GM23338 (cell line): ENCODE measurements around the gene ADCY7. TPM values are rescaled to one million over a fixed set of nuclear protein-coding genes. Genes with fewer than 3 reads are reported as not detected.

Experiments used
- ATAC-seq: fragments of 200-7000 bp; cut with Tn5 transposase; 3 replicates; pipeline ENCODE4 v1.9.1; 2020
- DNase-seq: peaks from one replicate; pipeline ENCODE4 v3.0.0-alpha.2; 2015; ENCODE audit warnings: low spot score
- H2AFZ ChIP-seq: fragments of 200-600 bp; sonication (generic); 2 replicates; pipeline ENCODE4 v1.8.0; 2016; ENCODE audit warnings: antibody characterized with exemption, mild to moderate bottlenecking, moderate library complexity
- H3F3A ChIP-seq: fragments of 200-600 bp; sonication (generic); replicated peaks from 2 replicates; pipeline ENCODE4 v1.8.0; 2017; ENCODE audit warnings: antibody characterized with exemption, mixed run types, low read depth
- H3K27ac ChIP-seq: fragments of 200-600 bp; sonication (generic); 2 replicates; pipeline ENCODE4 v1.6.1; 2016; ENCODE audit warnings: low read depth
- H3K27me3 ChIP-seq: fragments of 200-600 bp; sonication (generic); 2 replicates; pipeline ENCODE4 v1.8.0; 2016; ENCODE audit warnings: mild to moderate bottlenecking, mixed run types, moderate library complexity; ENCODE audit not compliant: insufficient read depth
- H3K36me3 ChIP-seq: fragments of 200-600 bp; sonication (generic); 2 replicates; pipeline ENCODE4 v1.8.0; 2016; ENCODE audit warnings: mild to moderate bottlenecking; ENCODE audit not compliant: insufficient read depth
- H3K4me1 ChIP-seq: fragments of 200-600 bp; sonication (generic); 2 replicates; pipeline ENCODE4 v1.8.0; 2016; ENCODE audit warnings: mild to moderate bottlenecking, moderate library complexity; ENCODE audit not compliant: insufficient read depth
- H3K4me2 ChIP-seq: fragments of 200-600 bp; sonication (generic); 2 replicates; pipeline ENCODE4 v1.7.1; 2017; ENCODE audit warnings: mixed run types
- H3K4me3 ChIP-seq: fragments of 200-600 bp; sonication (generic); 2 replicates; pipeline ENCODE4 v1.6.1; 2016; ENCODE audit warnings: mixed run types
- H3K79me2 ChIP-seq: fragments of 200-600 bp; sonication (generic); replicated peaks from 2 replicates; pipeline ENCODE4 v1.8.0; 2017; ENCODE audit warnings: mild to moderate bottlenecking; ENCODE audit not compliant: insufficient read depth
- H3K9me2 ChIP-seq: fragments of 200-600 bp; sonication (generic); 2 replicates; pipeline ENCODE4 v1.8.0; 2017; ENCODE audit not compliant: insufficient read depth
- H4K20me1 ChIP-seq: fragments of 200-600 bp; sonication (generic); replicated peaks from 2 replicates; pipeline ENCODE4 v1.8.0; 2017; ENCODE audit warnings: mild to moderate bottlenecking; ENCODE audit not compliant: insufficient read depth
- H3K27ac Mint-ChIP-seq: 2 replicates; pipeline ENCODE4 v1.8.0; 2020; ENCODE audit warnings: inconsistent platforms, mild to moderate bottlenecking, moderate library complexity, mixed read lengths
- H3K27me3 Mint-ChIP-seq: 3 replicates; pipeline ENCODE4 v1.8.0; 2022; ENCODE audit warnings: low read depth, mild to moderate bottlenecking, moderate library complexity, mixed read lengths, inconsistent platforms; ENCODE audit not compliant: insufficient read depth, poor library complexity
- H3K36me3 Mint-ChIP-seq: 3 replicates; pipeline ENCODE4 v1.8.0; 2021; ENCODE audit warnings: low read depth, mild to moderate bottlenecking, inconsistent platforms, moderate library complexity, mixed read lengths
- H3K4me1 Mint-ChIP-seq: 3 replicates; pipeline ENCODE4 v1.8.0; 2020; ENCODE audit warnings: mild to moderate bottlenecking, inconsistent platforms, mixed read lengths
- H3K4me3 Mint-ChIP-seq: 3 replicates; pipeline ENCODE4 v1.8.0; 2021; ENCODE audit warnings: moderate library complexity, mild to moderate bottlenecking, inconsistent platforms, mixed read lengths
- H3K9me3 Mint-ChIP-seq: 3 replicates; pipeline ENCODE4 v1.8.0; 2020; ENCODE audit warnings: moderate library complexity, mild to moderate bottlenecking, inconsistent platforms, mixed read lengths
- CREB1 ChIP-seq: fragments of 250-450 bp; sonication (Bioruptor Pico); IDR thresholded peaks from 2 replicates; pipeline ENCODE4 v1.5.0; 2020; ENCODE audit warnings: low read depth, mild to moderate bottlenecking, moderate library complexity
- CTCF ChIP-seq, 2 experiments: fragments of 200-600 bp in 1 of 2; sonication (generic) in 1 of 2; conservative IDR thresholded peaks; 2 replicates each; pipeline versions ENCODE4 v1.5.1 to v1.6.1; 2016 to 2017; ENCODE audit warnings: antibody characterized with exemption in 2 of 2, low read depth in 2 of 2, mild to moderate bottlenecking in 2 of 2, moderate library complexity in 1 of 2
- ETS1 ChIP-seq: IDR thresholded peaks from 2 replicates; pipeline ENCODE4 v1.6.1; 2016; ENCODE audit warnings: antibody characterized with exemption
- EZH2 ChIP-seq: fragments of 200-600 bp; sonication (generic); IDR thresholded peaks from one replicate; pipeline ENCODE4 v1.8.0; 2017; ENCODE audit warnings: antibody characterized with exemption, mild to moderate bottlenecking, low read depth; ENCODE audit not compliant: unreplicated experiment
- EZH2phosphoT487 ChIP-seq: fragments of 200-600 bp; sonication (generic); IDR thresholded peaks from one replicate; pipeline ENCODE4 v1.8.1; 2018; ENCODE audit warnings: antibody characterized with exemption; ENCODE audit not compliant: unreplicated experiment
- JUNB ChIP-seq: IDR thresholded peaks from one replicate; pipeline ENCODE4 v1.6.1; 2016; ENCODE audit warnings: antibody characterized with exemption; ENCODE audit not compliant: unreplicated experiment
- NANOG ChIP-seq: IDR thresholded peaks from 2 replicates; pipeline ENCODE4 v1.6.1; 2016; ENCODE audit warnings: antibody characterized with exemption, borderline replicate concordance
- POLR2AphosphoS5 ChIP-seq: IDR thresholded peaks from 2 replicates; pipeline ENCODE4 v1.6.1; 2016; ENCODE audit warnings: antibody characterized with exemption, low read depth
- REST ChIP-seq: IDR thresholded peaks from one replicate; pipeline ENCODE4 v1.6.1; 2018; ENCODE audit warnings: antibody characterized with exemption; ENCODE audit not compliant: unreplicated experiment
- STAT1 ChIP-seq: IDR thresholded peaks from one replicate; pipeline ENCODE4 v1.6.1; 2016; ENCODE audit warnings: antibody characterized with exemption; ENCODE audit not compliant: unreplicated experiment
- ZNF114 ChIP-seq: fragments of 250-450 bp; sonication (Bioruptor Pico); IDR thresholded peaks from 2 replicates; pipeline ENCODE4 v1.5.0; 2020; ENCODE audit warnings: mild to moderate bottlenecking, moderate library complexity
- ZNF331 ChIP-seq: fragments of 250-450 bp; sonication (Bioruptor Pico); IDR thresholded peaks from 2 replicates; pipeline ENCODE4 v1.5.0; 2020; ENCODE audit warnings: low read depth, mild to moderate bottlenecking, moderate library complexity
- ZNF462 ChIP-seq: fragments of 250-450 bp; sonication (Bioruptor Pico); IDR thresholded peaks from 2 replicates; pipeline ENCODE4 v1.5.0; 2020; ENCODE audit warnings: mild to moderate bottlenecking, moderate library complexity
- polyA plus RNA-seq: library from polyadenylated mRNA; unstranded; fragments of >200 nt; fragmentation: Nextera tagmentation; extraction: Ambion mirVana; gene quantifications from 2 replicates; pipeline ENCODE4 v1.2.1, GENCODE V29; 2016
- total RNA-seq: library from RNA; depleted of rRNA; stranded (reverse); fragments of >200 nt; shearing (Covaris generic); gene quantifications from 2 replicates; pipeline ENCODE4 v1.2.3, GENCODE V29; 2014

The ADCY7 gene
- total and polyA plus RNA-seq, 2 experiments from 2014 or later: 2.4 to 10.5 TPM

GRCh38 chr16:50274326-50275097 lies 8.2 kb downstream of the ADCY7 start:
- ATAC-seq (no peak), DNase-seq (no peak)
- Histone ChIP-seq H3K4me2 (no peak overlapping the region), H3K4me1 (peaks cover 5% of the 10 kb centered on the region), H3K4me3 (no peak overlapping the region), H3K79me2 (no peaks in the 10 kb centered on the region), H3K27ac (no peak overlapping the region), H4K20me1 (no peaks in the 10 kb centered on the region; the same call in 1 of the 2 replicates), H2AFZ (no peak overlapping the region), H3F3A (no peaks in the 10 kb centered on the region), H3K27me3 (no peaks in the 10 kb centered on the region), H3K36me3 (no peaks in the 10 kb centered on the region), H3K9me2 (no peaks in the 10 kb centered on the region)
- H3K27ac Mint-ChIP-seq: no peak overlapping the region
- H3K4me1 Mint-ChIP-seq: peaks cover 4% of the 10 kb centered on the region; the same call in 2 of the 3 replicates
- H3K36me3 Mint-ChIP-seq: no peaks in the 10 kb centered on the region
- H3K4me3 Mint-ChIP-seq: no peak overlapping the region
- no peaks in the 10 kb centered on the region for H3K9me3 Mint-ChIP-seq
- H3K27me3 Mint-ChIP-seq: peaks cover 7% of the 10 kb centered on the region
- TF ChIP-seq CREB1 (CRISPR knock-in tag) (no peak), EZH2 (no peak), NANOG (no peak), ETS1 (no peak), POLR2AphosphoS5 (no peak), ZNF462 (no peak), EZH2phosphoT487 (no peak), REST (no peak), JUNB (no peak), ZNF114 (CRISPR knock-in tag) (no peak), ZNF331 (CRISPR knock-in tag) (no peak), STAT1 (no peak), CTCF (conservative IDR thresholded peaks at IDR 0.05; ENCODE audit: low read depth in 2 of 2) (no peak)
